ENCODE data around the gene PDZD4. TPM values are rescaled to one million over a fixed set of nuclear protein-coding genes. Genes with fewer than 3 reads are reported as not detected.

Gene PDZD4
- polyA plus RNA-seq, 3 donors: 0.11 TPM; not detected in 2

GRCh38 chrX:153857348-153857903 is 27.1 kb upstream of the PDZD4 start:
- Mint-ChIP-seq H3K27ac (no peak overlapping the region), H3K4me3 (no peak overlapping the region)
- 93% methylated on average over 2 of the region's 2 CpGs for WGBS (ENCODE audit: insufficient coverage)

GRCh38 chrX:153854702-153855101 is 24.4 kb upstream of the PDZD4 start:
- H3K4me2 ChIP-seq (replicated peaks; ENCODE audit: extremely low read depth, low read length, poor library complexity, severe bottlenecking): no peak overlapping the region
- H3K27me3 Mint-ChIP-seq (ENCODE audit: low read depth in 3 of 3): peaks cover 21 to 73% (median 34%) of the 10 kb centered on the region in 3 donors
- H3K79me2 ChIP-seq (ENCODE audit: insufficient read depth, low read length): no peaks in the 10 kb centered on the region
- no peaks in the 10 kb centered on the region for H3K4me1 ChIP-seq (ENCODE audit: control insufficient read depth in 1 of 2, insufficient read depth in 2 of 2, low read length in 2 of 2)
- H3K9ac ChIP-seq (ENCODE audit: insufficient read depth, low read length, poor library complexity, severe bottlenecking): no peak overlapping the region
- DNase-seq: no peak
- peaks cover 0 to 5% (median 2%) of the 10 kb centered on the region in 7 donors for H3K9me3 Mint-ChIP-seq
- no peak overlapping the region for H3K4me3 ChIP-seq (replicated peaks in 1 of 3; ENCODE audit: low read depth in 2 of 3, low read length in 3 of 3)
- no peak for TF ChIP-seq CTCF (IDR thresholded peaks at IDR 0.05)
- no peak overlapping the region for H3K27ac Mint-ChIP-seq
- H3K4me1 Mint-ChIP-seq: no peaks in the 10 kb centered on the region
- no peaks in the 10 kb centered on the region for H4K20me1 ChIP-seq (ENCODE audit: insufficient read depth, low read length)
- H3K27ac ChIP-seq (ENCODE audit: low read depth in 1 of 2, low read length in 2 of 2): no peak overlapping the region
- no peak overlapping the region for H3K4me3 Mint-ChIP-seq
- H3K36me3 Mint-ChIP-seq: no peaks in the 10 kb centered on the region
- 77% methylated on average over 4 of the region's 9 CpGs for WGBS (ENCODE audit: insufficient coverage)
- H3K9me3 ChIP-seq (replicated peaks in 1 of 2; ENCODE audit: control insufficient read depth in 1 of 2, insufficient read depth in 1 of 2, low read length in 2 of 2): no peaks in the 10 kb centered on the region
- intact Hi-C loops (cut with micrococcal nuclease): no loop called here
- no peak overlapping the region for H2AFZ ChIP-seq (ENCODE audit: insufficient read depth, low read depth, low read length, poor library complexity, severe bottlenecking)
- no peaks in the 10 kb centered on the region for H3K36me3 ChIP-seq (replicated peaks in 1 of 2; ENCODE audit: control insufficient read depth in 1 of 2, insufficient read depth in 2 of 2, low read length in 2 of 2)
- peaks cover 10 to 40% of the 10 kb centered on the region in 2 donors for H3K27me3 ChIP-seq (ENCODE audit: control insufficient read depth in 2 of 2, insufficient read depth in 2 of 2, low read length in 2 of 2)

More at GRCh38 chrX:153857348-153857903, 27.1 kb upstream of the PDZD4 start:
- no peaks in the 10 kb centered on the region for H3K4me1 Mint-ChIP-seq
- Histone ChIP-seq H3K4me2 (replicated peaks; ENCODE audit: extremely low read depth, low read length, poor library complexity, severe bottlenecking) (no peak overlapping the region), H3K9ac (ENCODE audit: insufficient read depth, low read length, poor library complexity, severe bottlenecking) (no peak overlapping the region), H3K79me2 (ENCODE audit: insufficient read depth, low read length) (no peaks in the 10 kb centered on the region), H3K27ac (ENCODE audit: low read depth in 1 of 2, low read length in 2 of 2) (no peak overlapping the region), H3K4me3 (replicated peaks in 1 of 3; ENCODE audit: low read depth in 2 of 3, low read length in 3 of 3) (no peak overlapping the region), H3K9me3 (replicated peaks in 1 of 2; ENCODE audit: control insufficient read depth in 1 of 2, insufficient read depth in 1 of 2, low read length in 2 of 2) (no peaks in the 10 kb centered on the region), H3K27me3 (ENCODE audit: control insufficient read depth in 2 of 2, insufficient read depth in 2 of 2, low read length in 2 of 2) (peaks cover 3 to 19% of the 10 kb centered on the region in 2 donors), H3K4me1 (ENCODE audit: control insufficient read depth in 1 of 2, insufficient read depth in 2 of 2, low read length in 2 of 2) (no peaks in the 10 kb centered on the region), H3K36me3 (replicated peaks in 1 of 2; ENCODE audit: control insufficient read depth in 1 of 2, insufficient read depth in 2 of 2, low read length in 2 of 2) (no peaks in the 10 kb centered on the region), H2AFZ (ENCODE audit: insufficient read depth, low read depth, low read length, poor library complexity, severe bottlenecking) (no peak overlapping the region), H4K20me1 (ENCODE audit: insufficient read depth, low read length) (no peaks in the 10 kb centered on the region)
- H3K27me3 Mint-ChIP-seq (ENCODE audit: low read depth in 3 of 3): peaks cover 14 to 58% (median 22%) of the 10 kb centered on the region in 3 donors
- H3K9me3 Mint-ChIP-seq: peaks cover 0 to 8% (median 2%) of the 10 kb centered on the region in 7 donors
- intact Hi-C loops (cut with micrococcal nuclease): no loop called here
- no peak for DNase-seq
- TF ChIP-seq CTCF (IDR thresholded peaks at IDR 0.05): no peak
- no peaks in the 10 kb centered on the region for H3K36me3 Mint-ChIP-seq
